Bone marrow (tissue), 2 donors: Measurements from ENCODE around the gene TSR2.
"Not testable (repeated sequence)": the region's sequence is repeated elsewhere in the genome, so short reads cannot be mapped to it uniquely, and the experiment has no call there.

Source experiments
- DNase-seq, 2 donors: peaks; one replicate each; lab custom pipeline; 2025; lab: John Stamatoyannopoulos, UW

The TSR2 gene

GRCh38 chrX:54473993-54474859 is 34.0 kb downstream of the TSR2 start:
- no peak for DNase-seq

- DNase-seq = no peak
These were observed 39.2 kb downstream of the TSR2 start for GRCh38 chrX:54479136-54480111.

- no peak for DNase-seq
These were observed 42.8 kb downstream of the TSR2 start for GRCh38 chrX:54482839-54483593.

GRCh38 chrX:54483946-54484345 is 43.7 kb downstream of the TSR2 start:
- DNase-seq = no peak

- DNase-seq = no peak
These were observed 44.5 kb downstream of the TSR2 start for GRCh38 chrX:54484666-54485065.

- DNase-seq = not testable (repeated sequence)
These were observed 49.6 kb downstream of the TSR2 start for GRCh38 chrX:54489819-54490218.

- DNase-seq = no peak
These were observed 52.1 kb downstream of the TSR2 start for GRCh38 chrX:54492340-54492739.

- no peak for DNase-seq
These were observed 54.2 kb downstream of the TSR2 start for GRCh38 chrX:54494166-54494988.
